NCI-H2171 (cell line): ENCODE results near the gene SRSF6.
"Not testable (repeated sequence)": the region's sequence is repeated elsewhere in the genome, so short reads cannot be mapped to it uniquely, and the experiment has no call there.

ENCODE experiments used
- DNase-seq: peaks from one replicate; lab custom pipeline; 2025; lab: John Stamatoyannopoulos, UW

SRSF6 gene

DNA sequence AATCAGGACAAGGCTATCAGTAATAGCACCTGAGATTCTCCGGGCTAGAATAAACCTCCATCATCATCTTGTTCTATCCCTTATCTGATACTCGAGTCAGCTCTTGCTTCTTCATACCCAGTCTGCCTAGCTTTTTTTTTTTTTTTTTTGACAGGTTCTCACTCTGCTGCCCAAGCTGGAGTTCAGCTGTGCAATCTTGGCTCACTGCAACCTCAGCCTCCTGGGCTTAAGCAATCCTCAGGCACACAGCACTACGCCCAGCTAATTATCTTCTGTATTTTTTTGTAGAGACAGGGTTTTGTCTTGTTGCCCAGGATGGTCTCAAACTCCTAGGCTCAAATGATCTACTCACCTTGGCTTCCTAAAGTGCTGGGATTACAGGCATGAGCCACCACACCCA lies 19.5 kb downstream of the SRSF6 start:
- peak; percentile 5 for DNase-seq

DNA sequence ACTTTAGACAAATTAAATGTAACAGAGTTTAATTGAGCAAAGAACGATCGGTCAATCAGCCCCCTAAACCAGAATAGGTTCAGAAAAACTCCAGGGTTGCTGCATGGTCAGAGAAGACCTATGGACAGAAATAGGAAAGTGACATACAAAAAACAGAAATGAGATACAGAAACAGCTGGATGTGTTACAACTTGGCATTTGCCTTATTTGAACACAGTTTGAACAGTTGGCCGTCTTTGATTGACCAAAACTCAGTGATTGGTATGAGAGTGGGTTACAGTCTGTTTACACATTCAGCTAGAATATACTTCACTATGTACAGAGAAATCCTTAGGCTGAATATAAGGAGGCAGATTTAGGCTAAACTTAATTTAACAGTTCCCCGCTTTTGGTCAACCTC lies 19.9 kb downstream of the SRSF6 start:
- DNase-seq: no peak

DNA sequence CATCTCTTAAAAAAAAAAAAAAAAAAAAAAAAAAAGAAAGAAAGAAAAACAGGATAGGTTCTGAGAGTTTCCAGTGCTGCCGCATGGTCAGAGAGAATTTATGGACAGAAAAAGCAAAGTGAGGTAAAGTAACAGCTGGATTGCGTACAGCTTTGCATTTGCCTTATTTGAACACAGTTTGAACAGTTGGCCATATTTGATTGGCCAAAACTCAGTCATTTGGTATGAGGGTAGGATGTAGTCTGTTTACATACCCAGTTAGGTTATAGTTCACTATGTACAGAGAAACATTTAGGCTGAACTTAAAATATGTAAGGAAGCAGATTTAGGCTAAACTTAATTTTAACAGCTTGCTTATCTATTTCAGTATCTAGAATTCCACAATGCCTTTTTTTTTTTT lies 32.3 kb downstream of the SRSF6 start:
- DNase-seq: no peak

DNA sequence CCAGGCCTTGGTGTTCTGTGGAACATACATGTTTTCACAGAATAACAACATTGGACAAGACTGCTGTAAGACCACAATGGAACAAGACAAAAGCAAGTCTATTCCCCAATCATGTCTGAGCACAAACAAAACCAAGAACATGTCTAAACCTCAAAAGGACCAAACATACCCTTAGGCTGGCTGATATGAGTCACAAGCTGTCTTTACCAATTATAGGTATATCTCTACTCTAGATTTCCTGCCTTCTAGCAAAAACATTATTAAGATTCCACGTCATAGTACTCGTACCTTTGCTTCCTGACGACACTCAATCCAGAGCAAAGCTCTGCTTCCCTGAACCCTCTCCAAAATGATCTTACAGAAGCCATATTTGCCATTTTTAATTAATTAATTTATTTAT lies 34.4 kb downstream of the SRSF6 start:
- no peak for DNase-seq

DNA sequence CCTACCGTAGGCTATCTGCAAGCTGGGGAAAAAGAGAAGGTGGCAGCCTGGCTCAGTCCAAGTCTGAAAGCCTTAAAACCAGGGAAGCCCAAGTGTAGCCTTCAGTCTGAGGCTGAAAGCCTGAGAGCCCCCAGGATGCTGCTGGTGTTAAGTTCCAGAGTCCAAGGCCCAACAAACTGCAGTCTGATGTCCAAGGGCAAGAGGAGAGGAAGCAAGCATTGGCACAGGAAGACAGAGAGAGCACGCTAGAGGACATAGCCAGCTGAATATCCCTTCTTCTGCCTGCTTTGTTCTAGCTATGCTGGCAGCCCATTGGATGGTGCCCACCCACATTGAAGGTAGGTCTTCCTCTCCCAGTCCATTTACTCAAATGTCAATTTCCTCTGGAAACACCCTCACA lies 37.7 kb downstream of the SRSF6 start:
- no peak for DNase-seq

DNA sequence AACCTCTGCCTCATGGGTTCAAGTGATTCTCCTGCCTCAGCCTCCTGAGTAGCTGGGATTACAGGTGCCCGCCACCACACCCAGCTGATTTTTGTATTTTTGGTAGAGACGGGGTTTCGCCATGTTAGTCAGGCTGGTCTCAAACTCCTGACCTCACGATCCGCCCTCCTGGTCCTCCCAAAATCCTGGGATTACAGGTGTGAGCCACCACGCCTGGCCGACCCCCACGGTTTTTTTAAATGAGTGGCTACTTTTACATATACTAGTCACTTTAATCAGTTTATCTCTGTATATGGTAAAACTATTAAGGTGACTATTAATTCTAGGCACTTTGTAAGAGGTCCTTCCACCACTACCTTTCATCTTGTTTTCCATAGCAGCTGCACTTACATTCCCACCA lies 44.3 kb downstream of the SRSF6 start:
- not testable (repeated sequence) for DNase-seq

DNA sequence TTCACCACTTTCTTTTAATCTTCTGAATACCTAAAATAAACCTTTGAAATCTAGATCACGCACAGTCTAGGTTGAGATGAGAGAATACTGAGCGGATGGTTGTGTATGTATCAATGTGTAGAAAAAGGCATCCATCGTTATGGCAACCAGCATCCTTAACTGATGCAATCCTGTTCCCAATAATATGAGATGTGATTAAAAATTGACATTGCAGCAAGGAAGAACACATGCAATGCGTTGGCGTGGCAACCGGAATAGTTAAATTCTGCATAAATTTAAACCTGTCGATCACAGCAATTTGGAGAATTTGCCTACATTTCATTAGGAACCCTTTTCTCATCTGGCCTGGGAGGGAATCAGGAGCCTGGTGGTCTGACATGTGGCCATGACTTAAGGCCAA lies 48.5 kb downstream of the SRSF6 start:
- no peak for DNase-seq

DNA sequence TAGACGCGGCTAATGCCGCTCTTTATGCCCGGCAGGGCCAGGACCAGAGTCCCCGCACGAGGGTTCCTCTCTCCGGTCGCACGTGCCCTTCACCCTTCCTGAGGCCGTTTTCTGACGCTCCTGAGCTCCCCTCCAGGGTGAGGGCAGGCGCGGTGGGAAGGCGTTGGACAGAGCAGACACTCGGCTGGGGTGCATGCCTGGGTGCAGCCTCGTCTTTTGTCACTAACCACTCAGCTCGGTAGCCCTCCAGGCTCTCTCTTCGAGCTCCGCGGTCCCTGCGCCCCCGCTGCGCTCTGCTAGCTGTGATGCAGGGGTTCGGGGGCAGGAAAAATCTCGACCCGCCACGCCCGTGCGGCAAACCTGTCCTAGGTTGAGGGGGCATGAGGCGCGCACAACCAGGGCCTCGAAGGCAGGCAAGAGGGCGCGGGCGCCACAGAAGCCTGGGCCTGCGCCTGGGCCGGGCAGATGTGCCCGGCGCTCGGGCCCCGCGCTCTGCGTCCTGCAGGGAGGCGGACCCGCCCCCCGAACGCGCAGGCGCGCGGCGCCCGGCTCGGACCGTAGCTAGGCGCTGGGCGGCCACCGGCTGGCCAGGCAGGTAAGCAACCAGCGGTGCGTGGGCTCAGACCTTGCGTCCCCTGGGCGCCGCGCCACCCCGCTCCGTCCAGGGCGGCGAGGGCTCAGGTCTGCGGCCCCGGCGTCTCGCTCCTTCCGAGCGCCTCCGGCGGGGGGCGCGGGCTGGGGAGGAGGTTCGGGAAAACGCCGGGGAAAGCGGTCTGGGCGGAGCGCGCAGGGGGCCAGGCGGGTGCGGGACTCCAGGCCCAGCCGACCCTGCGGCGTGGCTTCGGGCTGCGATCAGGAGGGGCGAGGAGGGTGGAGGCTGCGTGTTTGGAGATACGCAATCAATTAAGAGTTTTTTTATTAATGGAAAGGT lies 49.7 kb downstream of the SRSF6 start, which contains the start of gene L3MBTL1:
Gene L3MBTL1 (plus strand): TSS at position 548 of the 931 bp plus-strand sequence. CDS start 5,807 bp downstream, outside the sequence.
- peak; percentile 20 for DNase-seq

DNA sequence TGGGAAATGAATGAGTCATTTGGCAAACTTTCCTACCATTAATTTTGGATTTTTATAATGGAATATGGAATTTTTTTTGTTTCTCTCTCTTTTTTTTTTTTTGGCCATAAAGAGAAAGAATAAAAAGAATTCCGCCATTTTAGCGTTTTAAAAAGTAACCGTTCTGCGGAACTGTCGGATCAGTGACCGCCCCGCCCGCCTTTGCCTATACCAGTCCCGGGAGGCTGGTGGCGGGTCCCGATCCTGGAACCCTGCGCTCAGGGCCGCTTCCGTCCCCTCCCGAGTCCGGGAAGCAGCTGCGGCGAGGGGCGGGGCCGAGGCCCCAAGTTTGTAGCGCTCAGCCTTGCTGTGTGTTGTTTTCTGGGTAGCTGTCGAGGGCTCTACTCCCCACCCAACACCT lies 50.4 kb downstream of the SRSF6 start:
- no peak for DNase-seq

DNA sequence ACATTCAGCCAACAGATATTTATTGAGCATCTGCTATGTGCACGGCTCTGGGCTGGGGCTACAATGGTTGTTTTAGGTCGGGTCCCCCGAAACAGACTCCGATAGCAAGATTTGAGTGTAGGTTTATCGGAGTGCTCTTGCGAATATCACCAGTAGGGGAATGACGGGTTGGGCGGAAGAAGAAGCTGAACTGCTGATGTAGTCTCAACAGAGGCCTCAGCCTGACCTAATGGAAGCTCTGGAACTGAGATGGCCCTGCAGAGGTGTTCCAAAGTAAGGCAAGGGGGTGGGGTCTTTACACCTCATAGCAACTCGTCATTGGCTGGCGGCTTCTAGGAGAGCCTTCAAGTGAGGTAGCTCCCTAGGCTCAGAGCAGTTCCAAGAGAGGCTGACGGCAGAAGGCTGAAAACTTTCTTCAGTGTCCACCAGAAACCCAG lies 50.9 kb downstream of the SRSF6 start:
- DNase-seq: no peak

DNA sequence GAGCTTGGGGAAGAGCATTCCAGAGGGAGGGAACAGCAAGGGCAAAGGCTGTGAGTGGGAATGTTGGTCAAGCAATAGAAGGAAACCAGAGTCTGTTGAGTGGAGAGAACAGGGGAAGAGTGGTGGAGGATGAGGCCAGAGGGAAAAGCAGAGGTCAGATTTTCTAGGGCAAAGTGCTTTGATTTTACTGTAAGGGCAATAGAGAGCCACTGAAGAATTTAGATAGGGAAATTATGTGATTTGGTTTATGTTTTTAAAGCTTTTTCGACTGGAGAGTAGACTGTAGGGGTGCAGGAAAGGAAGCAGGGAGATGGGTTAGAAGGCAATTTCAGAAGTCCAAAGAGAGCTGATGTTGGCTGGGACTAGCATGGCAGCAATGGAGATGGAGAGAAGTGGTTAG lies 54.2 kb downstream of the SRSF6 start:
- no peak for DNase-seq

DNA sequence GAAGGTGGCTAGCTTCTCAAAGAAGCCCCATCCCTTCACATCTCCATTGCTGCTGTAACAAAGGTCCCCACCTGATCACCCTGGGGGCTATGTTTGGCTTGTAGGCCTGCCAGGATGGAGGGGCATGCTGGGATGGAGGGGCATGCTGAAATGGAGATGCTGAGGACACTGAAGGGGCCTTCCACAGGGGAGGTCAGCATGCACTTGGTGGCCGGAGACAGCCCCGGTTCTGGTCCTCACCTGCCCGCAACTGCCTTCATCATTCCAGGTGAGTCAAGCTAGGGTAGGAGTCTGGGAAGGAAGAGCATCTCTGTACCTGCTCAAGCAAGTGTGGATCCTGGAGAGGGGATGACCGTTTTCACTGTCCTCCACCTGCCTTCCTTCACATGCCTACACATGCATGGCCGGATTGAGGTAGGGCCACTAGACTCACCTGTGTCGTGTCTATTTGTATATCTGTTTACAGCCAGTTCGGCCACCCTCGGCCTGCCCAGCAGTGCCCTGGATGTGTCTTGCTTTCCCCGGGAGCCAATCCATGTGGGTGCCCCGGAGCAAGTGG lies 55.8 kb downstream of the SRSF6 start:
- no peak for DNase-seq
